Right lobe of liver (tissue), 6 donors: ENCODE data around the gene KLF13. TPM values are rescaled to one million over a fixed set of nuclear protein-coding genes. Genes with fewer than 3 reads are reported as not detected.

Experiments
- ATAC-seq, 4 donors: fragments of 200-7000 bp; cut with Tn5 transposase; one replicate each; pipeline ENCODE4 v1.9.1; 2020; ENCODE audit warnings: mild to moderate bottlenecking in 4 of 4, moderate library complexity in 4 of 4
- DNase-seq, 3 donors: peaks; one replicate each; pipeline ENCODE4 v3.0.0-alpha.2; 2020
- H3K27ac ChIP-seq, 3 donors: fragments of 200-600 bp; one replicate each; pipeline ENCODE4 v1.8.0; 2022
- H3K27me3 ChIP-seq, 2 donors: fragments of 200-600 bp; one replicate each; pipeline ENCODE4 v1.8.0; 2022
- H3K36me3 ChIP-seq, 4 donors: fragments of 200-600 bp; sonication (generic) in 1 of 4; one replicate each; pipeline versions ENCODE4 v1.5.1 to v1.8.0; 2017 to 2022; ENCODE audit warnings: control low read depth in 1 of 4
- H3K4me1 ChIP-seq, 4 donors: fragments of 200-600 bp; sonication (generic) in 1 of 4; one replicate each; pipeline versions ENCODE4 v1.5.1 to v1.8.0; 2017 to 2022; ENCODE audit warnings: control low read depth in 1 of 4
- H3K4me3 ChIP-seq, 3 donors: fragments of 200-600 bp; one replicate each; pipeline ENCODE4 v1.8.0; 2022
- H3K9me3 ChIP-seq, 4 donors: fragments of 200-600 bp; sonication (generic) in 1 of 4; one replicate each; pipeline versions ENCODE4 v1.5.1 to v1.8.0; 2017 to 2022; ENCODE audit warnings: control low read depth in 1 of 4
- CTCF ChIP-seq, 4 donors: fragments of 200-600 bp in 3 of 4; fragments of 450-650 bp in 1 of 4; IDR thresholded peaks; one replicate each; pipeline versions ENCODE4 v1.5.1 to v1.8.0; 2016 to 2022; ENCODE audit warnings: antibody characterized with exemption in 4 of 4, mild to moderate bottlenecking in 2 of 4
- POLR2A ChIP-seq: fragments of 450-650 bp; IDR thresholded peaks from one replicate; pipeline ENCODE4 v1.6.1; 2017; ENCODE audit warnings: antibody characterized with exemption, mild to moderate bottlenecking
- WGBS: methylation state at CpG from one replicate; pipeline ENCODE4 v1.1.6; 2018; ENCODE audit warnings: low coverage, low lambda C conversion rate; ENCODE audit not compliant: insufficient coverage; ENCODE audit errors: missing lambda C conversion rate; 5-methylcytosine and 5-hydroxymethylcytosine counted together
- intact Hi-C, 2 donors: fragments of 100-400 bp; cut with DNase I; formaldehyde crosslinking; loops; one replicate each; pipeline versions ENCODE4 v1.11.2 to v1.14.1; 2022
- total RNA-seq, 6 experiments: library from RNA; depleted of rRNA in 2 of 6; stranded (reverse); fragments of >200 nt in 2 of 6; fragmentation: NEBNext Ultra II Directional in 3 of 6; extraction: Animal tissue kit (Norgen Biotek cat#: 25700) in 3 of 6; gene quantifications; one replicate each; pipeline versions ENCODE4 v1.1.0 to v1.2.4, GENCODE V29; 2016 to 2023
- donor health status: DM: no; HTN: yes; CAD: no.
- donor health status: DM: no; HTN: no; CAD: no.
- donor health status: DM: no; HTN: no; CAD: no.
- donor health status: DM: no; HTN: yes; CAD: no.
- donor health status: DM: no; HTN: yes; CAD: no.

Gene KLF13
- total RNA-seq, 6 experiments from 2014 or later = 22.7 to 66.2 (median 28.5) TPM

DNA sequence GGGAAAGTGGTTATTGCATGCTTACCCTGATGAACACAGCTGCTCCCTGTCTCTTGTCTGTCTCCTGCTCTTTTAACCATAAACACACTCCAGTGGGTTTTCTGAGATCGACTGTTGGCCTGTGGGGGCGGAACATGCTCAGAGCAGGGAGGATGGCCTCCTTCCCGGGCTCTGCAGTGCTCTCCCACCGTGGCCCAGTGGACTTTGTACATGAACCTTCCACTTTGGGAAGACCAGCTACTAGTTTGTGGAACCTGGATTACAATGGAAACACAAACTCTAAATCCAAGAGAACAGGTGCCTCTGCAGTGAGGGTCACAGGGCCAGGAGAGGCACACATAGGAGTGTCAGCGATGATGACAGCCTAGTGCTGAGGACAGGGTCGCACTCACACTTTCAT lies 56.5 kb downstream of the KLF13 start:
- peak; percentile 63 to 80 (median 71) for ATAC-seq
- Histone ChIP-seq H3K27me3 (no peaks in the 10 kb centered on the region), H3K36me3 (no peaks in the 10 kb centered on the region), H3K4me1 (peaks cover 0 to 27% (median 13%) of the 10 kb centered on the region in 4 donors), H3K4me3 (no peak overlapping the region), H3K27ac (peak overlapping the region in 2 of 3 donors; percentile 65 to 79), H3K9me3 (no peaks in the 10 kb centered on the region)
- WGBS = 19% methylated on average over 6 of the region's 6 CpGs
- DNase-seq = peak in 1 of 3 donors; percentile 85
- intact Hi-C loops = no loop called here
- TF ChIP-seq CTCF (IDR thresholded peaks at IDR 0.05) (no peak), POLR2A (no peak)

DNA sequence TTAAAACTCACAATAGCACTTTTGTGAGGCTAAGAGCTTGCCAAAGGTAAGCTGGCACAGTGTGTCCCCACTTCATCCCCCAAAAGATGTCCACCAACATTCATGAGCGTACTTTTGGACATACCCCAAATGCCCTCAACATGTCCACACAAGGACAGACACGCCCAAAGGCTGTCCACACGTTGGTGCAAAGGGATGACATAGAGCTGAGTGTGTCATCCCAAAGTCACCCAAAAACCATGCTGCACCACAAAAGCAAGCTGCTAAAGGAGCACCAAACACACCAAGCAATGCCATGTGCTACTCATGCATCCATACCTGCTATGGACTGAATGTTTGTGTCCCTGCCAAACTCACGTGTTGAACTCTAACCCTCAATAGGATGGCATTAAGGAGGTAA lies 57.9 kb downstream of the KLF13 start:
- 71% methylated on average over 3 of the region's 4 CpGs for WGBS
- Histone ChIP-seq H3K4me3 (no peak overlapping the region), H3K9me3 (no peaks in the 10 kb centered on the region), H3K27me3 (no peaks in the 10 kb centered on the region), H3K27ac (no peak overlapping the region), H3K4me1 (peaks cover 0 to 29% (median 14%) of the 10 kb centered on the region in 4 donors), H3K36me3 (no peaks in the 10 kb centered on the region)
- ATAC-seq = no peak
- TF ChIP-seq CTCF (IDR thresholded peaks at IDR 0.05) = no peak
- TF ChIP-seq POLR2A = no peak
- DNase-seq = no peak
- intact Hi-C loops = no loop called here

GRCh38 chr15:31385736-31386135 lies 59.1 kb downstream of the KLF13 start:
- Histone ChIP-seq H3K9me3 (no peaks in the 10 kb centered on the region), H3K36me3 (no peaks in the 10 kb centered on the region), H3K4me1 (peaks cover 0 to 29% (median 14%) of the 10 kb centered on the region in 4 donors), H3K4me3 (no peak overlapping the region), H3K27me3 (no peaks in the 10 kb centered on the region), H3K27ac (no peak overlapping the region)
- intact Hi-C loops = no loop called here
- ATAC-seq (no peak), DNase-seq (no peak)
- 71% methylated on average over 3 of the region's 3 CpGs for WGBS
- no peak for TF ChIP-seq CTCF (IDR thresholded peaks at IDR 0.05)
- TF ChIP-seq POLR2A = no peak

GRCh38 chr15:31387092-31387478 lies 60.5 kb downstream of the KLF13 start:
- Histone ChIP-seq H3K36me3 (no peaks in the 10 kb centered on the region), H3K27me3 (no peaks in the 10 kb centered on the region), H3K4me3 (no peak overlapping the region), H3K9me3 (no peaks in the 10 kb centered on the region), H3K27ac (peak overlapping the region in 2 of 3 donors; percentile 18 to 56), H3K4me1 (peaks cover 0 to 26% (median 13%) of the 10 kb centered on the region in 4 donors)
- peak in 1 of 3 donors; percentile 8 for DNase-seq
- WGBS = 43% methylated on average over 2 of the region's 2 CpGs
- ATAC-seq = no peak
- intact Hi-C loops = no loop called here
- no peak for TF ChIP-seq CTCF (IDR thresholded peaks at IDR 0.05)
- no peak for TF ChIP-seq POLR2A
